GM19467 (cell line): ENCODE measurements around the gene RMC1.
"Not testable (repeated sequence)": the region's sequence is repeated elsewhere in the genome, so short reads cannot be mapped to it uniquely, and the experiment has no call there.

Experiments
- ATAC-seq: cut with Tn5 transposase; IDR thresholded peaks from one replicate; pipeline ENCODE4 v1.9.1; 2021; ENCODE audit warnings: mild to moderate bottlenecking, moderate library complexity; ENCODE audit not compliant: unreplicated experiment

Gene RMC1

DNA sequence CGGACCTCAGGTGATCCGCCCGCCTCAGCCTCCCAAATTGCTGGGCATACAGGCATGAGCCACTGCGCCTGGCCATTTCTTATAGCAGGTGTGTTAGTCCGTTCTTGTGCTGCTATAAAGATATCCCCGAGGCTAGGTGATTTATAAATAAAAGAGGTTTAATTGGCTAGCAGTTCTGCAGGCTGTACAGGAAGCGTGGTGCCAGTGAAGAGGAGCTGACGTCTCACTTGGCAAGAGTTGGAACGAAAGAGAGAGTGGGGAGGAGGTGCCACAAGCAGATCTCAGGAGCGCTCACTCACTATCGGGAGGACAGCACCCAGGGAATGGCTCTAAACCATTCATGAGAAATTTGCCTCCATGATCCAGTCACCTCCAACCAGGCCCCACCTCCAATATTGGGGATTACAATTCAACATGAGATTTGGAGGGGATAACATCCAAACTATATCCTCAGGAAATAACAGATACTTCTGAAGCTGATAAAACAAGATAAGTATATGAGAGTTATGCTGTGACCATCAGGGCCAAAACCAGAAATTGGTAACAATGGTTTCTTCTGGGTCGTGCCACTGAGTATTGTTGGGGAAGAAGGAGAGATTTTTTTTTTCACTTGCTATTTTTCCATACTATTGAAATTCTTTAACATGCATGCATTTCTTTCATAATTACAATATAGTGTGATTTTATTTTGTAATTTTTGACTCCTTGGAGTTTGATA, 7.4 kb upstream of the RMC1 start:
- ATAC-seq = no peak

DNA sequence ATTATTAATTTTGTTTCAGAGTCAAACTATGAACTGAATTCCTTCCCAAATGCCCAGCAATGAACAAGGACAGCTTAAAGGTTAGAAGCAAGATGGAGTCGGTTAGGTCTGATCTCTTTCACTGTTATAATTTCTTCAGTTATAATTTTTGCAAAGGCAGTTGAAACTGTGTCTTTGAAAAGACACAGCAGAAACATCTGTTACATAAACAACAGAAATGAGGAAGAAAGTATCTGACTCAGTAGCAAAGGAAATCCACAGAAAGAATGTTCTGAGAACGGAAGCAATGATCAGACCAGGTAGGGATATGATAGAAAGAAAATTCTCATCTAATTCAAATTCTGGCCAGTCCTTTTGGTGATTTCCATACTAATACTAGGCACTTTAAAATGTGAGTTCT, 5.2 kb upstream of the RMC1 start:
- ATAC-seq = no peak

DNA sequence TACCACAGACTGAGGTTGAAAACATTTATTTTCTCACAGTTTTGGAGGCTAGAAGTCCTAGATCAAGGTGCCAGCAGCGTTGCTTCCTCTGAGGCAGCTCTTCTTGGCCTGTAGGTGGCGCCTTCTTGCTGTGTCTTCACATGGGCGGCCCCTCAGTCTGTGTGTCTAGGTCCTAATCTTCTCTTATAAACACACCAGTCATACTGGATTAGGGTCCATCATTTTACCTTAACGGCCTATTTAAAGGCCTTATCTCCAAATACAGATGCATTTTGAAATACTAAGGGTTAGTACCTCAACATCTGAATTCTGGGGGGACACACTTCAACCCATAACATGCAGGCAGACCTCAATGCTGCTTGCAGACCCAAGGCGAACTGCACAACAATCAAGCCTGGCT, 4.4 kb upstream of the RMC1 start:
- ATAC-seq = peak; percentile 31

GRCh38 chr18:23499291-23499781, 4.0 kb upstream of the RMC1 start:
- ATAC-seq = no peak

DNA sequence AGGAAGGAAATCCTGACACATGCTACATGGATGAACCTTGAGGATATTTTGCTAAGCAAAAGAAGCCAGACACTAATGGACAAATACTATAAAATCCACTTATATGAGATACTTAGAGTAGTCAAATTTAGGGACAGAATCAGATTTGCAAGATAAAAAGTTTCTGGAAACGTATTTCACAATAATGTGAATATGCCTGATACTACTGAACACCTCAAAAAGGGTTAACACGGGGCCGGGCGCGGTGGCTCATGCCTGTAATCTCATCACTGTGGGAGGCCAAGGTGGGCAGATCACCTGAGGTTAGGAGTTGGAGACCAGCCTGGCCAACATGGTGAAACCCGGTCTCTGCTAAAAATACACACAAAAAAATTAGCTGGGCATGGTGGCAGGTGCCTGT, 1.7 kb upstream of the RMC1 start:
- ATAC-seq = no peak

DNA sequence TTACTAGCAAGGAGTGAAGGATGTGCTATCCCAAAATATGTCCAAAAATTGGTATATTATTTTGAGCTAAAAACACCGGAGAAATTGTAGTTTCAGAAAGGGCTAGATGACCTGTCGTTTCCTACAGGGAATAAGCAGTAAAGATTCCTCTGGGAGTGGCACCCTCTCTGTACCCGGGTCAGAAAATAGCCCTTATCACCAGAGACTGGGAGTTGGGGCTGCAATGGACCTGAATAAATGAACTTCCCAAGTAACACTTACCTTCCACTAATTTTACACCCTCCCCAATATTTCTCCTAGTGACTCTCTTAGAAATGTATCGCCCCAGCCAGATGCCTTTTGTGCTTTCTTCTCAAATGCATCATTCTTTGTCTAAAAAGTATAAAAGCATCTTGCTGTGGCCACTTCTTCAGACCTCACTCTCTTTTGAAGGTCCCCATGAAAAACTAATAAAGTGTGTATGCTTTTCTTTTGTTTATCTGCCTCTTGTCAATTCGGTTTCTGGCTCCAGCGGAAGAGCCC, 734 bp upstream of the RMC1 start:
- no peak for ATAC-seq

GRCh38 chr18:23503963-23504344, 643 bp downstream of the RMC1 start:
- ATAC-seq = no peak

- ATAC-seq = peak; percentile 52
Measured at GRCh38 chr18:23504720-23505119, 1.4 kb downstream of the RMC1 start.

GRCh38 chr18:23506393-23506792, 3.1 kb downstream of the RMC1 start:
- no peak for ATAC-seq

DNA sequence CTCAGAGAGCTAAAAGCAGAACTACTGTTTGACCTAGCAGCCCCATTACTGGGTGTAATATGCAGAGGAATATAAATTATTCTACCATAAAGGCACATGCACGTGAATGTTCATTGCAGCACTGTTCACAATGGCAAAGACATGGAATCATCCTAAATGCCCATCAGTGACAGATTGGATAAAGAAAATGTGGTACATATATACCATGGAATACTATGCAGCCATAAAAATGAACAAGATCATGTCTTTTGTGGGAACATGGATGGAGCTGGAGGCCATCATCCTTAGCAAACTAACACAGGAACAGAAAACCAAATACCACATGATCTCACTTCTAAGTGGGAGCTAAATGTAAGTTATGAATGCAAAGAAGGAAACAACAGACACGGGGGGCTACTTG, 7.6 kb downstream of the RMC1 start:
- not testable (repeated sequence) for ATAC-seq

DNA sequence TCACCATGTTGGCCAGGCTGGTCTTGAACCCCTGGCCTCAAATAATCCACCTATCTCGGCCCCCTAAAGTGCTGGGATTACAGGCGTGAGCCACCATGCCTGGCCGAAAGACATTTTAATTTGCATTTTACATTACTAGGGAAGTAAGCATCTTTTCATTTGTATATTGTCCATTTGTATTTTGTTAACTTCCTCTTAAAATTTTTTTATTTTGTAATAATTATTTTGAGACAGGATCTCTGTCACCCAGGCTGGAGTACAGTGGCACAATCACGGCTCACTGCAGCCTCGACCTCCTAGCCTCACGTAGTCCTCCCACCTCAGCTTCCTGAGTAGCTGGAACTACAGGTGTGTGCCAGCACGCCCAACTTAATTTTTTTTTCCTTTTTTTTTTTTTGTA, 8.9 kb downstream of the RMC1 start:
- ATAC-seq = not testable (repeated sequence)

DNA sequence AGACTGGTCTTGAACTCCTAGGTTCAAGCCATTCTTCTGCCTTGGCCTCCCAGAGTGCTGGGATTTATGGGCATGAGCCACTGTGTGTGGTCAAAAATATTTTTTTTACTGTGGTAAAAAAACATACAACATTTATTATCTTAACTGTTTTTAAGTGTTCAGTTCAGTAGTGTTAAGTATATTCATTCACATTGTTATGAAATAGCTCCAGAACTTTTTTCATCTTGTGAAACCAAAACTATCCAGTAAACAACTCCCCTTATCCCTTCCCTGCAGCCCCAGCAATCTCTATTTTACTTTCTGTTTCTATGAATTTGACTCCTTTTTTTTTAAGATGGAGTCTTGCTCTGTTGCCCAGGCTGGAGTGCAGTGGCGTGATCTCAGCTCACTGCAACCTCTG, 9.3 kb downstream of the RMC1 start:
- ATAC-seq = no peak

GRCh38 chr18:23515911-23516546, 12.7 kb downstream of the RMC1 start:
- ATAC-seq = peak; percentile 83

DNA sequence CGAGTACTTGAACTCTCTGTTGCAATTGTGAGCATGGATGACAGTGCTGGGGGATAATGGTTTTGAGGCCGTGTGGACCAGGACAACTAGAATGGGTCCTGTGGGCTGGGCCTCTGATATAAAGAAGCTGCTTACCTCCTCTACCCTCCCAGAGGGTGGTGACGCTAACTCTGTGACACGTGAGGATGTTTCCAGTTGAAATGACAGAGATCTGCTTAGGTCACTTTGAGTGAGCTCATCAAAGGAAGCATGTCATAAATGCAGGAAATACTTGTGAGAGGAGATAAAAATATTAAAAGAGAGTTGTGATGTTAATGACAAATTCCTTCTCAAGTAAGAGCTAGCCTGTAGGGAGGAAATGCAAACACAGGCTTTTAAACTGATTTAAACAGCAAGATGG, 16.4 kb downstream of the RMC1 start:
- ATAC-seq = no peak

GRCh38 chr18:23521271-23521670, 18.0 kb downstream of the RMC1 start:
- no peak for ATAC-seq

- ATAC-seq = no peak
Measured at GRCh38 chr18:23521907-23522306, 18.6 kb downstream of the RMC1 start.

GRCh38 chr18:23523429-23524212, 20.3 kb downstream of the RMC1 start:
- ATAC-seq = no peak

DNA sequence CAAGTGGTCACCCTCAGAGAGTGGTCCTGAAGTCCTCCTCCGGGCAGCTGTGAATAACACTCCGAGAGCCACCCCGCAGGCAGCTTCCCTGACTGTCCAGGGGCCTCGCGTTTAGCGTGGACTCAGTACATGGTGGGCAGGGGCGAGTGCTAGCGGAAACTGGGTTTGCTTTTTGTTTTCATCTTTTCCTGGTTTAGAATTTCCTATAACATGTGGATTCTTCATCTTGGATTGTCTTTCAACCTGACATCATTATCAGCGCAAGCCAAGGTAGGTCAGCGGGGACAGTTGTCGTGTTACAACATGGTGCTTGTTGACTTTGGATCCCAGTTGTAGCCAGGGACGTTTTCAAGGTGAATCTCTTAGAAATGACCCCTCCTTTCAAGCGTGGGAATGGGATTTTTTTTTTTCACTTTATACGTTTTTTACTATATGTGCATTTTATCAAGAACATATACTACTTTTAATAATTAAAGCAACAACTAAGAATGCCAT, 20.9 kb downstream of the RMC1 start:
- ATAC-seq = no peak

DNA sequence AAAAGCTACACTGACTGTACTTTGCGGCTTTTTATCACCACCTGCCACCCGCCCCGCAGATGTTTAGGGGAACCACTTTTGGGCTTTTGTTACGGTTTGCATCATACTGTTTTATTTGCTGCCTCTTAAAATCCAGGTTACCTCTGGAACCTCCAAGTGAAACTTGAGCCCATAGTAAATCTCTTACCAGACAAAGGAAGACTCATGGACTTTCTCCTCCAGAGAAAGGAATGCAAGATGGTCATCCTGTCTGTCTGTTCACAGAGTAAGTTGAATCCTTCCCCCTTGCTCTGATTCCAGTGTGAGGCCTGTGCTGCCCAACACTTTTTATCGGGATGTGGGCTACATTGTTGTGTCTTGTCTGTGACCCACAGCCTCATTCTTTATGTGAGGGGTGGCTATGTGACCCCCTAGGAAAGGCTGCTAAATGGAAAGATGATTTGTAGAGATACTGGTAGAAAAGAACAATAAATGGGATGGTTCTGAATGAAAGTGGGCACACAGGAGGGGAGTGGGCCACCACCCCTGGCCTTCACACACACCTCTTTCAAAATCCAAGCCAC, 23.3 kb downstream of the RMC1 start:
- ATAC-seq = no peak

DNA sequence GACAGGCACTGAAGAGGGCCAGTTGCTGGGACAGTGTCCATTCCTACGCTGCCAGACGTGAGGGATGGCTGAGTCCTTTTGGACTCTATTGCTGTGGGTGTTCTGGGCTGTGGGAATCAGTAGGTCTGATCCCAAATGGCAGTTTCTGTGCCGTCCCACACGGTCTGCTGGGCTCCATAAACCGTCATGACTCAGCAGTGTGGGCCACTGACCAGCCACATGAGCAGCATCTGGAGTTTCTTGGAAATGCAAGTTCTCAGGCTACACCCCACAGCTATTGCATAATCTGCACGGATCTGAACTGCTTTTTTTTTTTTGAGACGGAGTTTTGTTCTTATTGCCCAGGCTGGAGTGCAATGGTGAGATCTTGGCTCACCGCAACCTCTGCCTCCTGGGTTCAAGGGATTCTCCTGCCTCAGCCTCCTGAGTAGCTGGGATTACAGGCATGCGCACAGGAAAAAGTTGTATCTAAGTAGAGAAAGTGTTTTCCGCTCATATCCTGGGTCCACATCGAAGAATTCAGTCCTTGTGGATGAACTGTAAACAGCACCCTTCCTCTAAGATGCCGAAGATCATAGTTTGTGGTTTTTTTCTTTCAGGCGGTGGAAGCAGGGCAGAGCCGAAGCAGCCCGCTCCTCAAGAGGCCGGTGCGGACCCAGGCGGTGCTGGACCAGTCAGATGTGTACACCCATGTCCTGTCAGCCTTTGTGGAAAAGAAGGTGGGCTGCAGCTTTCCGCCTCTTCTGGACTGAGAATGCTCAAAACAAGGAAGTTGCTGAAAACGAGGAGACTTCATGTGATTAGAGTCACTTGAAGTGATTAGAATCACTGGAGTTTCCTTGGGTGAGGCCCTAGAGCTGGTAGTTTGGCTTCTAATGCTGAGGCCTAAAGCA, 25.5 kb downstream of the RMC1 start:
- no peak for ATAC-seq
